PC-3 (cell line): ENCODE measurements around the gene WNT2B.

Source experiments
- EZH2 ChIP-seq: fragments of 300-600 bp; sonication (generic); IDR thresholded peaks from one replicate; pipeline ENCODE4 v1.6.1; 2017; ENCODE audit warnings: antibody characterized with exemption, mild to moderate bottlenecking, low read length; ENCODE audit not compliant: unreplicated experiment
- TF ChIP-seq, protein P1 (sequence below): fragments of 300-600 bp; sonication (generic); conservative IDR thresholded peaks from 2 replicates; pipeline ENCODE4 v1.5.1; 2017; ENCODE audit warnings: antibody characterized with exemption, low read depth, mild to moderate bottlenecking, low read length

DNA sequence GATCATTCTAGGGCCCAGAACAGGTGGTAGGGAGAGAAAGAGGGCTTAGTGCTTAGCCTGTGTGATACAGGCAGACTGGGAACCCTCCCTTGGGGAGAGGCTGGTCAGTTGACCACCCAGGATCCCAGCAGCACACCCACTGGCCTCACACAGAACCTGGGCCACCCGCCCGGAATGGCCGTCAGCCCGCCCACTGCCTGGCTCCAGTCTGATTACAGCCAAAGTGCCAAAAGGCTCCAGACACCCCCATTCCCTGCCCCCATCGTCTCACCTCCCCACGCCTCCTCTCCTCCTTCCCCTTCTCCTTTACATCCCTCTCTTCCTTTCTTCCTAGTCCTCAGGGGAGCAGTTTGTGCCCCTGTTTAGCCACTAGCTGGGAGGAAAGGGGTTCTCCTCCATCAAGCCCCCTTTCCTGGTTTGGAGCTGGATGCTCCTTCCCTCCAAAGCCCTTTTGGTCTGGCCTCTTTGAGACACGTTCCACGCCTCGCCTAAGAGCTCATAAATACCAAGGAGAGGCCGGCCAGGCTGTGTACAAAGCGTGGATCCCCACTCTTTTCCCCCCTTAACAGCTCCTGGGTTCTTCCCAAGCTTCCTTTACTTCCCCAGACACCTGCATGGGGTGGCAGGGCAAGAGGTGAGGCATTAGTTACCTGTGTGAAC is 4.6 kb upstream of the WNT2B start:
- TF ChIP-seq, protein P1, sequence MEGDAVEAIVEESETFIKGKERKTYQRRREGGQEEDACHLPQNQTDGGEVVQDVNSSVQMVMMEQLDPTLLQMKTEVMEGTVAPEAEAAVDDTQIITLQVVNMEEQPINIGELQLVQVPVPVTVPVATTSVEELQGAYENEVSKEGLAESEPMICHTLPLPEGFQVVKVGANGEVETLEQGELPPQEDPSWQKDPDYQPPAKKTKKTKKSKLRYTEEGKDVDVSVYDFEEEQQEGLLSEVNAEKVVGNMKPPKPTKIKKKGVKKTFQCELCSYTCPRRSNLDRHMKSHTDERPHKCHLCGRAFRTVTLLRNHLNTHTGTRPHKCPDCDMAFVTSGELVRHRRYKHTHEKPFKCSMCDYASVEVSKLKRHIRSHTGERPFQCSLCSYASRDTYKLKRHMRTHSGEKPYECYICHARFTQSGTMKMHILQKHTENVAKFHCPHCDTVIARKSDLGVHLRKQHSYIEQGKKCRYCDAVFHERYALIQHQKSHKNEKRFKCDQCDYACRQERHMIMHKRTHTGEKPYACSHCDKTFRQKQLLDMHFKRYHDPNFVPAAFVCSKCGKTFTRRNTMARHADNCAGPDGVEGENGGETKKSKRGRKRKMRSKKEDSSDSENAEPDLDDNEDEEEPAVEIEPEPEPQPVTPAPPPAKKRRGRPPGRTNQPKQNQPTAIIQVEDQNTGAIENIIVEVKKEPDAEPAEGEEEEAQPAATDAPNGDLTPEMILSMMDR: no peak
- no peak for TF ChIP-seq EZH2
